ENCODE data around the gene CFAP119. TPM values are rescaled to one million over a fixed set of nuclear protein-coding genes. Genes with fewer than 3 reads are reported as not detected.

The CFAP119 gene
- total and polyA plus RNA-seq, 9 of the 15 experiments (the other 6 are each of a cell fraction or from before 2014, with no cell fraction given), result 5.5 to 33.7 (median 9.6) TPM

- H3K4me1 ChIP-seq (replicated peaks in 1 of 2; ENCODE audit: control insufficient read depth in 2 of 2, insufficient read depth in 2 of 2, low read length in 2 of 2), result peaks cover 14 to 35% of the 10 kb centered on the region in 2 experiments; a peak in 4 of 5 replicates
- H3K27me3 ChIP-seq (ENCODE audit: control insufficient read depth in 2 of 2, insufficient read depth in 2 of 2, low read length in 2 of 2), result no peaks in the 10 kb centered on the region
- in situ Hi-C loops (cut with MboI) (no loop called here), intact Hi-C loops (cut with micrococcal nuclease) (no loop called here)
- H3K27ac ChIP-seq (ENCODE audit: extremely low read depth, low read depth, low read length), result no peak overlapping the region
- WGBS (ENCODE audit: insufficient coverage, low coverage, missing lambda C conversion rate), result 72% methylated on average over 6 of the region's 7 CpGs
- FAIRE-seq, result no peak
- peaks cover 47% of the 10 kb centered on the region; the same call in 1 of the 3 replicates for H3K36me3 ChIP-seq (ENCODE audit: control insufficient read depth, insufficient read depth, low read length)
- ChIA-PET POLR2A (interaction anchor here (0.6 to 2.0 kb wide), 5 partner anchors 9 to 29 kb away, joined by 3 to 9 read pairs (median 5); no protein-coding TSS in a partner anchor), CTCF (ENCODE audit: low intra/inter-chr PET ratio) (interaction anchor here (0.5 kb wide), 1 partner anchor 1042 kb away, joined by 3 read pairs; no protein-coding TSS in a partner anchor)
- BruUV-seq (replicated peaks), result TSS peak; percentile 46
- DNase-seq (ENCODE audit: extremely low read depth in 1 of 4, low spot score in 3 of 4), result no peak
- H3K9me1 ChIP-seq (ENCODE audit: control insufficient read depth, insufficient read depth, low read length), result no peaks in the 10 kb centered on the region
- H3K4me2 ChIP-seq (ENCODE audit: insufficient read depth, low read length), result peak overlapping the region; percentile 76
- no peak for ATAC-seq
- H3K4me3 ChIP-seq, result peak overlapping the region; percentile 73; the same call in 1 of the 2 replicates
- H2AFZ ChIP-seq (ENCODE audit: low read depth, low read length), result no peak overlapping the region
- no peaks in the 10 kb centered on the region for H3K9me3 ChIP-seq (replicated peaks; ENCODE audit: control insufficient read depth, insufficient read depth, low read depth, low read length)
- peaks cover 27% of the 10 kb centered on the region for H3K79me2 ChIP-seq (ENCODE audit: control insufficient read depth, insufficient read depth, low read length)
- TF ChIP-seq PKNOX1 (IDR thresholded peaks at IDR 0.05) (0 out of 2 replicates have a peak, but pooled peaks have one; percentile 16), ESRRA (IDR thresholded peaks at IDR 0.05; ENCODE audit: borderline replicate concordance, low read depth) (peak; percentile 85), RBM17 (IDR thresholded peaks at IDR 0.05; ENCODE audit: borderline replicate concordance, low read depth, low read length) (no peak), E2F8 (IDR thresholded peaks at IDR 0.05; ENCODE audit: low read depth, partially characterized antibody) (no peak)
- H4K20me1 ChIP-seq (replicated peaks; ENCODE audit: control insufficient read depth, insufficient read depth, low read length), result no peaks in the 10 kb centered on the region
- peak overlapping the region; percentile 63 to 98 for H3K9ac ChIP-seq (ENCODE audit: insufficient read depth in 1 of 2, low read depth in 2 of 2, low read length in 2 of 2)
These were observed 23.6 kb upstream of the CFAP119 start for GRCh38 chr16:30785126-30786106.

All from K562 (cell line).